SH-SY5Y (cell line): Measurements from ENCODE around the gene RNF175.

Experiments
- GATA2 ChIP-seq: IDR thresholded peaks from 2 replicates; pipeline ENCODE4 v1.6.1; 2011; ENCODE audit warnings: mild to moderate bottlenecking, low read depth, low read length
- GATA3 ChIP-seq: IDR thresholded peaks from 2 replicates; pipeline ENCODE4 v1.6.1; 2011; ENCODE audit warnings: low read depth, mild to moderate bottlenecking, low read length, moderate library complexity

GRCh38 chr4:153731239-153731638 lies 28.6 kb downstream of the RNF175 start:
- TF ChIP-seq GATA2, result peak; percentile 55
- no peak for TF ChIP-seq GATA3
